SK-N-SH treated with all-trans-retinoic acid at 6 μM for 48 hours (cell line): ENCODE results near the gene B3GLCT.

Experiments
- OSR1 ChIP-seq: fragments of 250-450 bp; sonication (Bioruptor Pico); IDR thresholded peaks from 2 replicates; pipeline ENCODE4 v1.8.0; 2022; ENCODE audit warnings: moderate library complexity, mild to moderate bottlenecking, inconsistent platforms
- PATZ1 ChIP-seq: fragments of 250-450 bp; sonication (Bioruptor Pico); IDR thresholded peaks from 2 replicates; pipeline ENCODE4 v1.8.0; 2020; ENCODE audit warnings: mild to moderate bottlenecking, moderate library complexity, borderline replicate concordance
- TCF4 ChIP-seq: fragments of 250-450 bp; sonication (Bioruptor Pico); IDR thresholded peaks from 2 replicates; pipeline ENCODE4 v1.8.0; 2021; ENCODE audit warnings: mild to moderate bottlenecking, moderate library complexity, borderline replicate concordance
- ZNF565 ChIP-seq: fragments of 450-650 bp; formaldehyde crosslinking; conservative IDR thresholded peaks from 2 replicates; pipeline ENCODE4 v1.5.0; 2020; ENCODE audit warnings: low read depth, mild to moderate bottlenecking, moderate library complexity

The B3GLCT gene

DNA sequence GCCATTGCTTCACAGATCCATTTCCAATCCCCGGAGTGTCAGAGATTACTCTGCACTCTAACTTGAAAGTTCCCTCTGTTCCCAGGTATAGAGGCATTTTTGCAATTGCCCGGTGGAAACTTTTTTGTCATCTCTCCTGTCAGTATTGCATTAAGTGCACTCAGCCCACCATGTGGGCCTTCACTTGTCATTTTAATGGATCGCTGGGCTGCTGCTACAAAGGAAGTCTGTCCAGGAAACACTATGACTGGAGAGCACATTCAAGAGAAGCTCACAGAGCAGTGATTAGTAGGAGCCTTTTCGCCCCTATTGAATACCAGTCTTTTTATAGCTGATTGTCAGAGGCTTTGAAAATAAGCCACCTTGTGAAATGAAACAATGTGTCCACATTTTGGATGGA is 180.9 kb downstream of the B3GLCT start (continued):
- TF ChIP-seq ZNF565 (no peak), PATZ1 (CRISPR knock-in tag) (no peak), TCF4 (CRISPR knock-in tag) (no peak), OSR1 (CRISPR knock-in tag) (no peak)
